Astrocyte (in vitro differentiated cells and primary cell): ENCODE data around the gene CHD5. TPM values are rescaled to one million over a fixed set of nuclear protein-coding genes. Genes with fewer than 3 reads are reported as not detected.

Source experiments
- DNase-seq: peaks from one replicate; pipeline ENCODE4 v3.0.0-alpha.2; 2010; ENCODE audit warnings: low read depth
- FAIRE-seq: peaks from 2 replicates; lab custom pipeline; 2011; peaks lifted over from hg19 to GRCh38; lab: Jason Lieb, UNC
- H2AFZ ChIP-seq: 2 replicates; pipeline ENCODE4 v1.6.0; 2012; ENCODE audit warnings: low read depth, low read length, inconsistent platforms
- H3K27ac ChIP-seq: 2 replicates; pipeline ENCODE4 v1.5.1; 2011; ENCODE audit warnings: low read depth, low read length, inconsistent platforms
- H3K27me3 ChIP-seq: 2 replicates; pipeline ENCODE4 v1.6.0; 2011; ENCODE audit warnings: low read length, inconsistent platforms; ENCODE audit not compliant: insufficient read depth
- H3K36me3 ChIP-seq: 2 replicates; pipeline ENCODE4 v1.5.1; 2011; ENCODE audit warnings: low read length, inconsistent platforms; ENCODE audit not compliant: insufficient read depth
- H3K4me1 ChIP-seq: 2 replicates; pipeline ENCODE4 v1.5.1; 2011; ENCODE audit warnings: low read length, inconsistent platforms; ENCODE audit not compliant: insufficient read depth
- H3K4me2 ChIP-seq: 2 replicates; pipeline ENCODE4 v1.6.0; 2012; ENCODE audit warnings: low read length, inconsistent platforms
- H3K4me3 ChIP-seq: 2 replicates; pipeline ENCODE4 v1.5.1; 2011; ENCODE audit warnings: low read depth, mild to moderate bottlenecking, low read length, inconsistent platforms; ENCODE audit not compliant: insufficient read depth
- H3K79me2 ChIP-seq: 2 replicates; pipeline ENCODE4 v1.6.0; 2012; ENCODE audit warnings: mild to moderate bottlenecking, low read length, inconsistent platforms; ENCODE audit not compliant: insufficient read depth
- H3K9ac ChIP-seq: 2 replicates; pipeline ENCODE4 v1.6.0; 2012; ENCODE audit warnings: mild to moderate bottlenecking, low read length, inconsistent platforms
- H3K9me3 ChIP-seq: 2 replicates; pipeline ENCODE4 v1.5.1; 2012; ENCODE audit warnings: low read depth, mild to moderate bottlenecking, low read length, inconsistent platforms; ENCODE audit not compliant: insufficient read depth
- H4K20me1 ChIP-seq: 2 replicates; pipeline ENCODE4 v1.6.0; 2012; ENCODE audit warnings: low read length, inconsistent platforms; ENCODE audit not compliant: insufficient read depth
- H3K27ac Mint-ChIP-seq: one replicate; pipeline ENCODE4 v1.8.0; 2021; ENCODE audit warnings: mild to moderate bottlenecking, mixed read lengths; ENCODE audit not compliant: unreplicated experiment
- H3K27me3 Mint-ChIP-seq: one replicate; pipeline ENCODE4 v1.8.0; 2021; ENCODE audit warnings: low read depth, mixed read lengths; ENCODE audit not compliant: unreplicated experiment
- H3K36me3 Mint-ChIP-seq: one replicate; pipeline ENCODE4 v1.8.0; 2021; ENCODE audit warnings: low read depth, mixed read lengths; ENCODE audit not compliant: unreplicated experiment
- H3K4me1 Mint-ChIP-seq: one replicate; pipeline ENCODE4 v1.8.0; 2021; ENCODE audit warnings: low read depth, mixed read lengths; ENCODE audit not compliant: unreplicated experiment
- H3K4me3 Mint-ChIP-seq: one replicate; pipeline ENCODE4 v1.8.0; 2021; ENCODE audit warnings: mild to moderate bottlenecking, moderate library complexity, mixed read lengths; ENCODE audit not compliant: unreplicated experiment
- H3K9me3 Mint-ChIP-seq: one replicate; pipeline ENCODE4 v1.8.0; 2021; ENCODE audit warnings: mild to moderate bottlenecking, mixed read lengths; ENCODE audit not compliant: unreplicated experiment
- EZH2 ChIP-seq: IDR thresholded peaks from 2 replicates; pipeline ENCODE4 v1.6.1; 2012; ENCODE audit warnings: mild to moderate bottlenecking, low read length, inconsistent platforms; ENCODE audit not compliant: insufficient read depth
- total RNA-seq: library from RNA; stranded (reverse); gene quantifications from 2 replicates; pipeline ENCODE4 v1.2.1, GENCODE V29; 2021
- TF ChIP-seq, protein P1 (sequence below): IDR thresholded peaks from 2 replicates; pipeline ENCODE4 v1.5.1; 2011; ENCODE audit warnings: low read depth, mild to moderate bottlenecking, inconsistent platforms, low read length, moderate library complexity; ENCODE audit not compliant: insufficient read depth

CHD5 gene
- total RNA-seq, 1 donor from 2014 or later = 0.18 TPM

DNA sequence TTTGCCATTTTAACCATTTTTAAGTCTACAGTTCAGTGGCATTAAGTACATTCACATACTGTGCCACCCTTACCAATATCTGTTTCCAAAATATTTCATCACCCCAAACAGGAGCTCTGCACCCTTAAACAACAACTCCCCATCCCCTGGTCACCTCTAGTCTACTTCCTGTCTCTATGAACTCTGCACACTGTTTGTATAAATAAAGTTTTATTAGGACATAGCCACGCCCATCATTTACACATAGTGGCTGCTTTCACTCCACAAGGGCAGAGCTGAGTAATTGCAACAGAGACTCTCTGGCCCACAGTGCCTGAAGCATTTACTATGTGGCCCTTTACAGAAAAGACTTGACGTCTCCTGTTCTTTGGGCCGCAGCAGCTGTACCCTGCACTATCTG, 104.4 kb downstream of the CHD5 start:
- Mint-ChIP-seq H3K27ac (no peak overlapping the region), H3K36me3 (peaks cover 3% of the 10 kb centered on the region), H3K27me3 (peaks cover 18% of the 10 kb centered on the region), H3K9me3 (no peaks in the 10 kb centered on the region), H3K4me1 (peaks cover 8% of the 10 kb centered on the region), H3K4me3 (no peak overlapping the region)
- Histone ChIP-seq H3K27ac (no peak overlapping the region), H2AFZ (no peak overlapping the region), H3K9me3 (no peaks in the 10 kb centered on the region), H3K36me3 (no peaks in the 10 kb centered on the region), H3K4me1 (no peaks in the 10 kb centered on the region), H3K79me2 (no peaks in the 10 kb centered on the region), H3K4me3 (no peak overlapping the region), H3K27me3 (peaks cover 12% of the 10 kb centered on the region), H4K20me1 (no peaks in the 10 kb centered on the region), H3K4me2 (no peak overlapping the region), H3K9ac (no peak overlapping the region)
- FAIRE-seq = no peak
- DNase-seq = no peak
- TF ChIP-seq, protein P1, sequence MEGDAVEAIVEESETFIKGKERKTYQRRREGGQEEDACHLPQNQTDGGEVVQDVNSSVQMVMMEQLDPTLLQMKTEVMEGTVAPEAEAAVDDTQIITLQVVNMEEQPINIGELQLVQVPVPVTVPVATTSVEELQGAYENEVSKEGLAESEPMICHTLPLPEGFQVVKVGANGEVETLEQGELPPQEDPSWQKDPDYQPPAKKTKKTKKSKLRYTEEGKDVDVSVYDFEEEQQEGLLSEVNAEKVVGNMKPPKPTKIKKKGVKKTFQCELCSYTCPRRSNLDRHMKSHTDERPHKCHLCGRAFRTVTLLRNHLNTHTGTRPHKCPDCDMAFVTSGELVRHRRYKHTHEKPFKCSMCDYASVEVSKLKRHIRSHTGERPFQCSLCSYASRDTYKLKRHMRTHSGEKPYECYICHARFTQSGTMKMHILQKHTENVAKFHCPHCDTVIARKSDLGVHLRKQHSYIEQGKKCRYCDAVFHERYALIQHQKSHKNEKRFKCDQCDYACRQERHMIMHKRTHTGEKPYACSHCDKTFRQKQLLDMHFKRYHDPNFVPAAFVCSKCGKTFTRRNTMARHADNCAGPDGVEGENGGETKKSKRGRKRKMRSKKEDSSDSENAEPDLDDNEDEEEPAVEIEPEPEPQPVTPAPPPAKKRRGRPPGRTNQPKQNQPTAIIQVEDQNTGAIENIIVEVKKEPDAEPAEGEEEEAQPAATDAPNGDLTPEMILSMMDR = no peak
- TF ChIP-seq EZH2 = no peak

DNA sequence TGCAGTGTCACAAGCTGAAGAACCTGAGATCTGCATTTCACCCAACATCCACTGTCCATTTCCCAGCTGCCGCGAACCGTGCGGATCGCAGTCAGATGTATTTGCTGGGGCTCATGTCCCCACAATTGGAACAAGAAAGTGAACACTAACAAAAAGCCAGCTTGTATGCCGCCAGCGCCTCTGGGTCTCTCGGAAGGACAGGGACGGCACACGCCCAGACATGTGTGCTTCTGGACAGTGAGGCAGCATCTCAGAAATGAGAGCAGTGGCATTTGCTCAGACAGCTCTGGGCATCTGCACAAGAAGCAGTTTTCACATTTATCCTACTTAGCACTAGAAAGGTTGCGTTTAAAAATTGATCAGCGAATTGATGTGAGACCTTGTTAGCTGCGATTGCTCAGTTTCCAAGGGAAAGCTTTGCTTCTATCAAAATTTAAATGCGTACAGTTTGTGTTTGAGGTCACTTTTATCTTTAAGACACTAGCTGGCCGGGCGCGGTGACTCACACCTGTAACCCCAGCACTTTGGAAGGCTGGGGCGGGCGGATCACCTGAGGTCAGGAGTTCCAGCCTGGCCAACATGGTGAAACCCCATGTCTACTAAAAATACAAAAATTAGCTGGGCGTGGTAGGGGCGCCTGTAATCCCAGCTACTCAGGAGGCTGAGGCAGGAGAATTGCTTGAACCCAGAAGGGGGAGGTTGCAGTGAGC, 105.8 kb downstream of the CHD5 start:
- H3K4me3 ChIP-seq = no peak overlapping the region
- no peaks in the 10 kb centered on the region for H3K9me3 ChIP-seq
- no peak overlapping the region for H3K4me2 ChIP-seq
- DNase-seq (no peak), FAIRE-seq (no peak)
- H3K27me3 Mint-ChIP-seq = peaks cover 23% of the 10 kb centered on the region
- H3K36me3 Mint-ChIP-seq = peaks cover 3% of the 10 kb centered on the region
- no peak overlapping the region for H3K4me3 Mint-ChIP-seq
- no peak overlapping the region for H3K27ac Mint-ChIP-seq
- H3K27me3 ChIP-seq = peaks cover 7% of the 10 kb centered on the region
- no peak overlapping the region for H3K27ac ChIP-seq
- no peaks in the 10 kb centered on the region for H3K9me3 Mint-ChIP-seq
- H3K36me3 ChIP-seq = no peaks in the 10 kb centered on the region
- no peaks in the 10 kb centered on the region for H3K79me2 ChIP-seq
- no peak overlapping the region for H3K9ac ChIP-seq
- peaks cover 8% of the 10 kb centered on the region for H3K4me1 Mint-ChIP-seq
- H3K4me1 ChIP-seq = no peaks in the 10 kb centered on the region
- no peak for TF ChIP-seq EZH2
- TF ChIP-seq, protein P1 = no peak
- no peaks in the 10 kb centered on the region for H4K20me1 ChIP-seq
- no peak overlapping the region for H2AFZ ChIP-seq

DNA sequence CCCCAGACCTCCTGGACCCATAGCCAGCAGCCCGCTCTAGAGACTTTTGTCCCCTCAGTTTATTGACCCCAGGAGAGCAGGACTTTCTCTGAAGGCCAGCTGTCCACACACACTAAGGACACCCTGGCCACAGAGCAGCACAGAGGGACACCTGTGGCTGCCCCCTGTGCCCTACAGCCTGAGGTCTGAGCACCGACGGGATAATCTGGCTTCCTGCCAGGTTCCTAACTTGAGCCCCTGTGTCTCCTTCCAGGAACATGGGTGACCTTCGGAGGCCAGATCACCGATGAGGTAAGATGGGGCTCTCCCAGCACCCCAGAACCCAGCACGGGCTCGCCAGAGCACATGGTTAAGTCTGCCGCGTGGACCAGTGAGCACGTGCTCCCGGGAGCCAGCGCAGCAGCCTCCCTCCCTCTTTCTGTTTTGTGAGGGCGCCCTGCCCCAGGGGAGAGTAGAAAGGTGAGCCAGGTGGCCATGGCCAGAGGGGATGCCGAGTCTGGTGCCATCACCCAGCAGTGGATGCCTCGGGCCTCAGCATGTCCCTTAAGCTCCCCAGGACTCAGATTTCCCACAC, 106.6 kb downstream of the CHD5 start:
- FAIRE-seq (no peak), DNase-seq (no peak)
- no peak overlapping the region for H3K27ac Mint-ChIP-seq
- no peak overlapping the region for H2AFZ ChIP-seq
- no peaks in the 10 kb centered on the region for H3K9me3 ChIP-seq
- H3K36me3 Mint-ChIP-seq = peaks cover 3% of the 10 kb centered on the region
- H3K9me3 Mint-ChIP-seq = no peaks in the 10 kb centered on the region
- H3K4me3 Mint-ChIP-seq = no peak overlapping the region
- H3K36me3 ChIP-seq = no peaks in the 10 kb centered on the region
- peaks cover 26% of the 10 kb centered on the region for H3K27me3 Mint-ChIP-seq
- H4K20me1 ChIP-seq = no peaks in the 10 kb centered on the region
- H3K79me2 ChIP-seq = no peaks in the 10 kb centered on the region
- H3K4me1 ChIP-seq = no peaks in the 10 kb centered on the region
- no peak overlapping the region for H3K4me3 ChIP-seq
- no peak overlapping the region for H3K4me2 ChIP-seq
- TF ChIP-seq EZH2 = no peak
- TF ChIP-seq, protein P1 = no peak
- H3K27me3 ChIP-seq = peaks cover 4% of the 10 kb centered on the region
- H3K27ac ChIP-seq = no peak overlapping the region
- peaks cover 8% of the 10 kb centered on the region for H3K4me1 Mint-ChIP-seq
- H3K9ac ChIP-seq = no peak overlapping the region
